GM19238 (cell line): ENCODE results near the gene KTN1.

Source experiments
- DNase-seq: peaks from one replicate; pipeline ENCODE4 v3.0.0; 2011; ENCODE audit warnings: low spot score; ENCODE audit not compliant: insufficient read length

The KTN1 gene

DNA sequence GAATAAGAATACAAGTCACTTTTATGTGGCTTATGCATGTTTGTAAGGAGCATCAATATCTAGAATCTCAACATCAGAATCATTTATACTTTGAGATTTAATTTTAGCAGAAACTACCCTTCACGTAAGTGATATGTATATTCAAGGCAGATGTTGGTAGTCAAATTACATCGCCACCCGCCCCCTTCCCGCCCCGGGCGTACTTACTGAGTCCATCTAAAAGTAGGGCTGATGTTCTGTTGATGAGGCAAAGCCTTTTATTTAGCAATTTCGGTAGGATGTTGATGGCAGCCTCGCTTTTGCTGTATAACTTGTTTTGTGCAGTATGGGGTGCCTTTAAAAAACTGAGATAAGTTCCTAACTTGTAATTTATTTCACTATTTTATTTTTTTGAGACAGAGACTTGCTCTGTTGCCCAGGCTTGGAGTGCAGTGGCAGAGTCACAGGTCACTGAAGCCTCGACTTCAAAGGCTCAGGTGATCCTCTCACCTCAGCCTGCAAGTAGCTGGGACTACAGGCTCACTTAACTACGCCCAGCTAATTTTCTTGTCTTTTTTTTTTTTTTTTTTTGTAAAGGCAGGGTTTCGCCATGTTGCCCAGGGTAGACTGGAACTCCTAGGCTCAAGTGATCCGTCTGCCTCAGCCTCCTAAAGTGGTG is 30.8 kb downstream of the KTN1 start:
- DNase-seq = no peak

DNA sequence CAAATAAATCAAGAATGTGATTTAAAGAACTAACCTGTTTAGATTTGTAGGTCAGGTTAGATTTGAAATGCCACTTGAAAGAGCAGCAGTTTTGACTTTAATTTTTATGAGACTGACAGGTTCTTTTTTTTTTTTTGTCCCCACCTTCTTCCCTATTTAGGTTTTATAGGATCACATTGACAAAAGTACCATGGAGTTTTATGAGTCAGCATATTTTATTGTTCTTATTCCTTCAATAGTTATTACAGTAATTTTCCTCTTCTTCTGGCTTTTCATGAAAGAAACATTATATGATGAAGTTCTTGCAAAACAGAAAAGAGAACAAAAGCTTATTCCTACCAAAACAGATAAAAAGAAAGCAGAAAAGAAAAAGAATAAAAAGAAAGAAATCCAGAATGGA is 31.9 kb downstream of the KTN1 start:
- no peak for DNase-seq

DNA sequence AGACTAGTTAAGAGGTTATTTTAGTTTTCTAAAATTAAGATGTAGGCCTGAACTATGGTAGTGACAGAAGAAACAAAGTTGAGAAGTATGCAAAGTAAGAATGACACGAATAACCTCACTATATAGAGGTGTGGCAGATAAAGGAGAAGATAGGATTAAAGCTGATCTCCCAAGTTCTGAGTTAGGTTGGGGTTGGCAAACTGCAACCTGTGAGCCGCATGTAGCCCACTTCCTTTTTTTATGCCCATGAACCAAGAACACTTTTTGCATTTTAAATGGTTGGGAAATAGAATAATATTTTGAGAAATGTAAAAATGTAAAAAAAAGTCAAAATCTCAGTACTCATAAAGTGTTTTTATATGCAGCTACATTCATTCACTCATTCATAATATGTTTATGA is 34.3 kb downstream of the KTN1 start:
- no peak for DNase-seq

DNA sequence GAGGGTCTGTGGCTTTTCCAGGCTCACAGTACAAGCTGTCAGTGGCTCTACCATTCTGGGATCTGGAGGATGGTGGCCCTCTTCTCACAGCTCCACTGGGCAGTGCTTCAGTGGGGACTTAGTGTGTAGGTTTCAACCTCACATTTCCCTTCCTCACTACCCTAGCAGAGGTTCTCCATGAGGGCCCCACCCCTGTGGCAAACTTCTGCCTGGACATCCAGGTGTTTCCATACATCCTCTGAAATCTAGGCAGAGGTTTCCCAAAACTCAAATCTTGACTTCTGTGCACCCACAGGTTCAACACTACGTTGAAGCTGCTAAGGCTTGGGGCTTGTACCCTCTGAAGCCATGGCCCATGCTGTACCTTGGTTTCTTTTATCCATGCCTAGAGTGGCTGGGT is 40.3 kb downstream of the KTN1 start:
- no peak for DNase-seq

DNA sequence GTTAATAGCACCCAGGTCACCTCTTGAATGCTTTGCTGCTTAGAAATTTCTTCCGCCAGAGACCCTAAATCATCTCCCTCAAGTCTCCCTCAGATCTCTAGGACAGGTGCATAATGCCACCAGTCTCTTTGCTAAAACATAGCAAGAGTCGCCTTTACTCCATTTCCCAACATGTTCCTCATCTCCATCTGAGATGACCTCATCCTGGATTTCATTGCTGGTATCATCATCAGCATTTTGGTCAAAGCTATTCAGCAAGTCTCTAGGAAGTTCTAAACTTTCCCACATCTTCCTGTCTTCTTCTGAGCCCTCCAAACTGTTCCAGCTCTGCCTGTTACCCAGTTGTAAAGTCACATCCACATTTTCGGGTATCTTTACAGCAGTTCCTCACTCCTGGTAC is 41.0 kb downstream of the KTN1 start:
- no peak for DNase-seq

DNA sequence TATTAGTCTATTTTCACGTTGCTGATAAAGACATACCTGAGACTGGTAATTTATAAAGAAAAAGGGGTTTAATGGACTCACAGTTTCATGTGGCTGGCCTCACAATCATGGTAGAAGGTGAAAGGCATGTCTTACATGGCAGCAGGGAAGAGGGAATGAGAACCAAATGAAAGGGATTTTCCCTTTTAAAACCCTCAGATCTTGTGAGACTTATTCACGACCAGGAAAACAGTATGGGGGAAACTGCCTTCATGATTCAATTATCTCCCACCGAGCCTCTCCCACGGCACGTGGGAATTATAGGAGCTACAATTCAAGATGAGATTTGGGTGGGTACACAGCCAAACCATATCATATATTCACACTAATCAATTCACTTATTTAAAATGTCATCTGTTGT is 41.4 kb downstream of the KTN1 start:
- DNase-seq = no peak

DNA sequence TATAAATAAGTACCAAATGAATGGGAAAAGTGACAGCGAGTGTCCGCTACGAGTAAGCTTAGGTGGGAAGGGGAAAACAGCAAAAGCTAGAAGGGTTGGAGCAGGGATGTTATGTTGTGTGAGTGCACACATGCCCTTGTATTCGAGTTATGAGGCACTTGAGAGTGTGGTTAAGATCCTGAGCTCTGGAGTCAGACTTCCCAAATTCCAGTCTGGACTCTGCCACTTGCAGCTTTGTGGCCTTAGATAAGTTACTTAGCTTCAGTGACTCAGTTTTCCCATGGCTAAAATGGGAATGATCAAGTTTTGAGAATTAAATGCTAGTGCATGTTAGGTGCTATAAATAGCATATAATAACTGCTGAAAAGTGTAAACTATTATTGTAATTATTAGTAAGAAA is 44.9 kb downstream of the KTN1 start:
- no peak for DNase-seq

DNA sequence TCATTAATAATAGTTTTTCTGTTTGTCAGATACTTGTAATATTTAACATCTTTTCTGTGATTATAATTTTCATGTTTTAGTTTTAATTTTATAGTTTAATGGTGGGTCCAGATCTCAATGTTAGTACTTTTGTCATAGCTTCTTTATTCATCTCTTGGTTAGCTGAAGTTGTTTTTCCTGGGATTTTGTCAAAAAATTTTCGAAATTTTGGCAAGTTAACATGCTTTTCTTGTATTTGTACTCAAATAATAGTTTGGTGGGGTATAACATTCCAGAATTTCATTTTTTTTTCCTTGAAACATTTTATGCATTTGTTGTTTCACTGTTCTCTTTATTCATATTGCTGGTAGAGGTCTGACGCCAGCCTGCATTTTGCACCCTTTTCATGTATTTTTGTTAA is 45.5 kb downstream of the KTN1 start:
- DNase-seq = no peak

DNA sequence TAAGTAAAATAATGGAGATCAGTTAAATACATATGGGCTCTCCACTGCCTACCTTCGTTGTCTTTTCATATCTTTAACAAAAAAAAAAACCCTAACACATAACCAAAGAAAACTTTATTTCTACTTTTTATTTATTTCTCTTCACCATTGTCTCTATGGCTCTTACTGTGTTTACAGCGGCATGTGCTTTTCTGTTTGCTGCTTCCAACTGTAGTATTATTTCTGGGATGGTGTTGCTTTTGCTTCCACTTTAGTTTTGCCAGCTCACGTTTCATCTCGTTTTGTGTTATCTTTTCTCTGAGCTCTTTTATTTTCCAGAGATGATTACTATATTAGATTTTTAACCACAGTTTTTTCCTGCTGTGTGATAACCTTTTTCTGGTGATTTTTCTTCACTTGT is 46.1 kb downstream of the KTN1 start:
- no peak for DNase-seq

DNA sequence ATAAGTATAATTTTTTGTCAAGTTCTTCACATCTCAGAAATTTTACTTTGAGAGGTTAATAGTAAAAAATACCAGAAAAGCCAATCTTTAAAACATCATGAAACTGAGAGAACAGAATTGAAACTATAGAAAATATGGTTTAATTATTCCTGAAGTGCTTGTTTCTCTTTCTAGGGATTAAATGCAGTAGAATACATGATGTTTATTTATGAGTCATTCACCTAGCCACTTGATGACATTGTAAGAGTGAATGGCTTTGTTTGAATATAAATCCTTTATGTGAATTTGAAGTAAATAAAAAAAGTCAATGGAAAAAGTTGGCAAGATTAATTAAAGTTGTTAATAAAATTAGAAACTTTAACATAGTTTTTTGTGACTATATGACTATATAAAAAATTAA is 48.4 kb downstream of the KTN1 start:
- DNase-seq = no peak

DNA sequence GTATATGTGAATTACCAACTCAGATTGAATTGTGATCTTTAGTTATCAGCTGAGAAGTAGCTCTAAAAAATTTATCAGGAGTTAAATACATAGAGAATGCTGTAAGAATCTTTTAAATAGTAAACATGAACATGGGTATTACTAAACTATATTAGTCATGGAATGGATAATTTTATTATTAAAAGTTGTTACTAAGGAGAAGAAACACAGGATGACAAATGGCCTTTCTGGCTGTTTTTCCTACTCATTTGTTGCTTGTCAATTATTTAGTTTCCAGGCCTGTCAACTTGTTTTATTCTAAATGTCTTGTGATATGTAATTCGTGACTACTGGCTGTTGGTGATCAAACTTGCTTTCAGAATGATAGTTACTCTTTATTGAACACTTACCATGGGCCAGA is 58.7 kb downstream of the KTN1 start:
- no peak for DNase-seq

DNA sequence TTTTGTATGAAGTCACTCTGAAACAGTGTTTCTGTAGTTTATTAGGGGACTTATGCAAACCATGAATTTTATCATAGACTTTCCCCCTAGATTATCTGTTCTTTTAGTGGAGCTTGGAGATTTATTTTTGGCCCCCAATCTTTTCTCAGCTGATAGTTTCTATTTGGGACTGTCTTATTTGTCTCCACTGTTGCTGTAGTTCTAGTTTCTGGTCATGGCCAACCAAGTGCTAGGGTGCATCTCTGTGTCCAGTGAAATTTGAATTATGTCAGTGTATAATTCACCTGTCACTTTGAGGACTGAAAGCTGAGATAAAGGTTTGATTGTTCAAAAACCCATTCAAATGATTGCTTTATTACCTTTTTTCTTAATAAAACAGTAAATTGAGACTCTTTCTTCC is 61.3 kb downstream of the KTN1 start:
- no peak for DNase-seq

DNA sequence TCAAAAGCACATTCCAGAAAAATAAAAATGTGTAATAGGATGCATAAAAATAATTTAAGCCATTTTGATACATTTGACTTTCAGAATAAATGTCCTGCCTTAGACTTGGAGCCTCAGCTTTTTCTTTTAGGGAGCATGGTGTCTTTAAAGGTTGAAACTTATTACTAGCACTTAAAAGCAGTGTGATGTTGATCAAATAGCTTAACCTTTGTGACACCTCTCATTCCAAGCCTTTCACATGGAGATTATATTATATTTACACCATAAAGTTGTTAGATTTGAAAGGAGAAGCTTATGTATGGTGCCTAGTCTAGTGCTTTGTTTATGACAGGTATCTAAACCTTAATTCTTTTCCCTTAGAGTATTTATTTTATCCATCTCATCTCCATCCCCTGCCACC is 61.9 kb downstream of the KTN1 start:
- DNase-seq = no peak

DNA sequence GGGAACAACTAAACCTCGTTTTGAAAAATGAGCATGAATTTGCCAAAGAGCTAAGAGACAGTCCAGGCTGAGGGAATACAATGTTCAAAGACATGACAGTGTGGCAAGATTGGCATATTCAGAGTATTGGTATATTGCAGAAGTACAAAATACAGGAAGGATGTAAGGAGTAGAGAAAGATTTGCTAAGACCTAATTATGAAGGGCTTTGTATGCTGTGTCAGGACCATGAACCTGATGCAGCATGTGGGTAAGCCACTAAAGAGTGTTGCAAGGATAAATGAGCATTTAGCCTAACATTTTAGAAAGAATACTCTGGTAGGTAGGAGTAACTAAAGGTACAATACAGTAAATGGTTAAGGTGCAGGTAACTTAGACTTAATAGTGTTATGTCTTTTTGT is 65.1 kb downstream of the KTN1 start:
- DNase-seq = no peak

DNA sequence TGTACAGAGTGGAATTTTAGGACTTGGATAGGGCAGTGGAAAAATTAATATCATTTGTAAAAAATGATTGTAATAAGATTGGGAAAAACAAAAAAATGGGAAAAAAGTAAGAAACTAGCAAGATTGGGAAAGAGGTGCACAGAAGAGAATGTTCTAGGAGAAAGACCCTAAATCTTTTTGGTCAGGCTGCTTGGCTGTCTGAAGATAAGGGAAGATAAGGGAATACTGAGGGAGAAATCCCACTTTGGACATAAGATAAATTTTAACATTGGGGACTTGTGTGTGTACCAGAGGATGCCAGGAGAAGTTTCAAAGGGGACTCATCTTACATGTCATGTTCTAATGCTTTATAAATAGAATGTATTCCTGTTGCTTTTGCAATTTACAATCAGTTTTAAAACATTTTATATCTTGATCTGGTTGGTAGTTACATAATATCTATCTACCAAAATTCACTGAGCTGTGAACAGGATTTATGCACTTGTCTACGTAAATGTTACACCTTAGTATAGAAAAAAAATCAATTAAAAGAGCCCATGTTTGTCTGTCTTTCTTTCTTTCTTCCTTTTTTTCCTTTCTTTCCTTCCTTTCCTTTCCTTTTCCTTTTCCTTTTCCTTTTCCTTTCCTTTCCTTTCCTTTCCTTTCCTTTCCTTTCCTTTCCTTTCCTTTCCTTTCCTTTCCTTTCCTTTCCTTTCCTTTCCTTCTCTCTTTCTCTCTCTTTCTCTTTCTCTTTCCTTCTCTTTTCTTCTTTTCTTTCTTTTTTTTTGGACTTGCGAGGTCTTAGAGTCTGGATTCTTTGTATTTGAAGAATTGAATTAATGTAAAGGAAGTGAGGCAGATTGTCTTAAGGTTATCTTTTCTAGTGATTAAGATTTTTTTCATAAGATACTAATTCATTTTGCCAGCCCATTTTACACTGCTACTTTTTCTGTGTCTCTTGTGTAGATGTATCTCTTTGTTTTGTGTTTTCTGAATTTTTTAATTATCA is 66.1 kb downstream of the KTN1 start:
- no peak for DNase-seq

DNA sequence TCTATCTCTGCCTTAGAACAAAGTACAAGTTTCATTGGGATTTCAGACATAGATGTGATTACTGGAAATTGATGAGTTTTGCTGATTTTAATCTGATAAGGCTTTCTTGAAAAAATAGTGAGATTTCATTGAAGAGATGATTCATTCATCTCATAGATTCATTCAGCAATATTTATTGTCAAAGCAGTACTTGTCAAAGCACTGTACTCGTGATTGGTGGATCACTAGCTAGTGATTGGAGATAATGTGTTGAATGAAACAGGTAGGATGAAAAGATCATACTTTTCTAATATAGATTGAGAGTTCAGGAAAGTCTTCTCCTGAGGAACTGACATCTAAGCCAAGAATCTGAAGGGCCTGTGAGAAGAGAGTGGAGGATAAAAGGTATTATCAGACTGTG is 71.0 kb downstream of the KTN1 start:
- no peak for DNase-seq

DNA sequence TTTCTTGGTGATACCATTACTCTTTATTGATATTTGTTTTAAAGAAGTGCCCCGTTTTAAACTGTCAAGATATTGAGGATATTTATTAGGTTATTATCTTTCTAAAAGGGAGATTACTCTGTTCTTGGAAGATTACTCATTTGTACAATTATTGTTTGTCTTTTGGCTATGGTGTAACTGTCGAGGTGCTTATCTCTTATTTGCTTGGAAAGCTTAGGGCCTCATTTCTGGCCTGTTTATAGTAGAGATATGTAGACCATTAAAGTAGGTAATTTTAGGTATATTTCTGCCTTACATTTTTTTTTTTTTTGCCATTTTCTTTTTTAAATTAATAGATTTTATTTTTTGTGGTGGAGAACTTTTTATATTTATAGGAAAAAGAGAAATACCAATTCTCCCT is 74.2 kb downstream of the KTN1 start:
- no peak for DNase-seq

DNA sequence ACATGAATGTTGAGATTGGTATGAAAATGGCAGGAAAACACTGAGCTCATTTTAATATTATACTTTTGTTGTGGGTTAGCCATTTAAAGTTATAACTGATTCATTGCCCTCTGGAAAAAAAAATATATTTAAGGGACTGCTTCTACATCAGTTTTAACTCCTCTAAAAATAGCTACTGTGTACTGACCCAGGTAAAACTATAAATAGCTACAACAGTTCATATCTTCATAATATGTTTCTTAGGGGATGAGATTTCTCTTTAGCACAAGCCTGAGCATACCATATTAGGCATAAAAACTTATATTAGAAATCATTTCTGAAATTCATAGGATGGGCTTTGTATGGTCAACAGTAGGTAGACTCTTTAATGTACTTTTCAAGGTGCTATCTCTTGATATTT is 81.0 kb downstream of the KTN1 start:
- no peak for DNase-seq

DNA sequence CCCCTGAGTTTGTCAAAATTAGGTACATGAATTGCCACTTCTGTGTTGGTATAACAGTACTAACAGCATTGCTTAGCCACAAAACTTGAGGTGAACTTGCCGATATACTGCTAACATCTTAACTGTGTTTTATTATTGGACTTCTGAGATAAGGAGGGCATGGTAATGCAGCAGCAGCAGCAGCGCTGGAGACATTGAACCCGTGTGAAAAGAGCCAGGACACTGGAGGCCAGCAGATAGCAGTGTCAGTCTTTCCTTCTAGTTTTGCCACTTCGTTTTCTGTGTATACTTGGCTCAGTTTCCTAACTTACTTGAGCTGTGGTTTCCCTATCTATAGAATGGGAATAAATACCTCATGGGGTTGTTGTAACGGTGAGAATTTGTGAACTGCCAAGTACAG is 82.7 kb downstream of the KTN1 start:
- DNase-seq = no peak

DNA sequence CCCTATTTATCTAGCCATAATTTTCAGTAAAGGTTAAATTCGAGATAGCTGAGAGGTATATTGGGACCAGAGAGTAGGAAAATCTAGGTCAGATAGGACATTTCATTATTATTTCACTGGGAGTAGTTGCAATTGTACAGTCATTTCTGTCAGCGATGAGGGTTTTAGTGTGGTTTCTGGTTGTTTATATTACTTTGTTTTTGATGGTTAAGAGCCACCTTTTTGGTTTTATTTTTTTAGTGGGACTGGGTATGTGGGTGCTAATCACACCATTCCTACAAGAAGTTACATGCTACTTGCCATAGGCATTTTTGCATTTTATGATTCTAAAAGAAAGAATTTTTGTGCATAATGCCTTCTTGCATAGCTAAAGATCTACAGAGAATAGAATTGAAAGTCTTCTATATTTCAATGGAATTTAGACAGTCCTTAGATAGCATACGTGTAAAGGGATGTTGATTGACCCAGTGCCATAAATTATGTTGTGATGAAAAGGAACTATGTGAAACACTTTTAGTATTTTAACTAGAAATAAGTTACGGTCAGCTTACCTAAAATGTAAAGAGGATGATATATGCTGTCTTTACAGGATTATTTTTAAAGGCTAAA is 85.2 kb downstream of the KTN1 start:
- no peak for DNase-seq

DNA sequence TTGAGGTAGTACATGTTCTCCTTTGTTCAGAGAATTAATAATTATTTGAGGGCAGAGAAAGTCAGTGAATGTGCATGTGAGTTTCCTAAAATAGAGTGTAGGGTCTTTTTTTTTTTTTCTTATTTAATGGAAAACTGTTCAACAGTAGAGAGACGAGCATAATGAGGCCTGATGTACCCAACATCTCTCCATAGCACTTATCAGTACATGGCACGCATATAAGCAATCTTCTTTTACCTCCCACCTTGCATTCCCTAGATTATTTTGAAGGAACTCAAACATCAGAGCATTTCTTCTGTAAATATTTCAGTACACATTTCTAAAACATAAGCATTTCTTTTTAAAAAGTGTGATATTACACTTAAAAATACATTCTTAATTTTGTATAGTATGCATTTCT is 87.8 kb downstream of the KTN1 start:
- DNase-seq = no peak

DNA sequence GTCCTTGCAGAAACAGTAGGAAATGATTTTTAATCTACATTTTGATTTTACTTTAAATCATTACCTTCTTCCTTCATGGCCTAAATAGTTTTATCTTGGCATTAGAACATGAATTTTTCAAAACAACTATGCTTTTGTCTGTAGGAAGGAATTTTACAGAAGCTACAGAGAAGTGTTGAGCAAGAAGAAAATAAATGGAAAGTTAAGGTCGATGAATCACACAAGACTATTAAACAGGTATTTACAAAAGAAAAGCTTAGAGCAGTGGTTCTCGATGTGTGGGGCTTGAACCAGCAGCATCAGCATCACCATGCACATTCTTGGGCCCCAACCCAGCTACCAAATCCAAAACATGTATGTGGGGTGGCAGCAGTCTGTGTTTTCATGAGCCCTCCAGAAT is 91.6 kb downstream of the KTN1 start:
- no peak for DNase-seq

DNA sequence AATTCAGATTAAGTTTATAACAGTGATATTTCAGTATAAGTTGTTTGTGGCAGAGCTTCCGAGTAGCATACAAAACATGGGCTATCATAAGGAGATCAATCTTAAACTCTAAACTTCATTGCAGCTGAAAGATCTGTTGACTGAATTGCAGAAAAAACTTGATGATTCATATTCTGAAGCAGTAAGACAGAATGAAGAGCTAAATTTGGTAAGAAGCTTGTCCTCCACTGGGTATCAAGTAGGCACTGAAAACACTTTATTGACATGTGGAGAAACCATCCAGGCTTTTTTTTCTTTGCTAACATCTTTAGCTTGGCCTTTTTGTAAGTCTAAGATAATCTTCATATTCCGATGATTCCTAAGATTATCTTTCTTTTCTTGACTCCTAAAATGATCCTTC is 93.0 kb downstream of the KTN1 start:
- DNase-seq = no peak
